ENCODE data around the gene SPACA4.
A peak's percentile ranks its signal among the peaks of the same experiment; 100 is the strongest.
"Not testable (repeated sequence)": the region's sequence is repeated elsewhere in the genome, so short reads cannot be mapped to it uniquely, and the experiment has no call there.

The SPACA4 gene

DNA sequence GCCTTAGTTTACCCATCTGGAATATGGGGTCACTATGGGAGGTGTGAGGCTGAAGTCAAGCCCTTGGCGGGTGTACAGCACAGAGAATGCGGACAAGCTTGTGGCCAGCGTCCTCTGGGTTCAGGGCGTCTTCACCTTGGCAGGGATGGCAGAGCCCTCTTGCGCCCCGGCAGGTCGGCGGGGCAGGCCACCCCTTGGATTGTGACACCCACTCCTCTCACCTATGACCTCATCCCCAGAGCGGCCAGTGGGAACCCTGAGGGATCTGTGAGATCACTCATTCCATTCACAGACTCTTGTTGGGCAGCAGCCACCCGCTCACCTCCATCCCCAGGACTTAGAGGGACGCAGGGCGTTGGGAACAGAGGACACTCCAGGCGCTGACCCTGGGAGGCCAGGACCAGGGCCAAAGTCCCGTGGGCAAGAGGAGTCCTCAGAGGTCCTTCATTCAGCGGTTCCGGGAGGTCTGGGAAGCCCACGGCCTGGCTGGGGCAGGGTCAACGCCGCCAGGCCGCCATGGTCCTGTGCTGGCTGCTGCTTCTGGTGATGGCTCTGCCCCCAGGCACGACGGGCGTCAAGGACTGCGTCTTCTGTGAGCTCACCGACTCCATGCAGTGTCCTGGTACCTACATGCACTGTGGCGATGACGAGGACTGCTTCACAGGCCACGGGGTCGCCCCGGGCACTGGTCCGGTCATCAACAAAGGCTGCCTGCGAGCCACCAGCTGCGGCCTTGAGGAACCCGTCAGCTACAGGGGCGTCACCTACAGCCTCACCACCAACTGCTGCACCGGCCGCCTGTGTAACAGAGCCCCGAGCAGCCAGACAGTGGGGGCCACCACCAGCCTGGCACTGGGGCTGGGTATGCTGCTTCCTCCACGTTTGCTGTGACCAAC, at the start of gene SPACA4:
TSS of gene SPACA4 (plus strand) at position 280 of the 896 bp plus-strand sequence. CDS start at position 517, 237 bp downstream.
- no peak for DNase-seq

DNA sequence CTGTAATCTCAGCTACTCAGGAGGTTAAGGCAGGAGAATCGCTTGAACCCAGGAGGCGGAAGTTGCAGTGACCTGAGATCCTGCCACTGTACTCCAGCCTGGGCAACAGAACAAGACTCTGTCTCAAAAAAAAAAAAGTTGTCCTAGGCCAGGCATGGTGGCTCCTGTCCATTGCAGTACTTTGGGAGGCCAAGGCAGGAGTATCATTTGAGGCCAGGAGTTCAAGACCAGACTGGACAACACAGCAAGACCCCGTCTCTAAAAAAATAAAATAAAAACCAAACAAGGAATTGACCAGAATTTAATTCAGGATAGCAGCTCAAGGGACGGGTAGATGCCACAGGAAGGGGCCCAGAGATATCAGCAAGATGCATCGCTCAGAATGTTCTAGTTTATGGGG, 49.7 kb upstream of the SPACA4 start:
- DNase-seq, result no peak

DNA sequence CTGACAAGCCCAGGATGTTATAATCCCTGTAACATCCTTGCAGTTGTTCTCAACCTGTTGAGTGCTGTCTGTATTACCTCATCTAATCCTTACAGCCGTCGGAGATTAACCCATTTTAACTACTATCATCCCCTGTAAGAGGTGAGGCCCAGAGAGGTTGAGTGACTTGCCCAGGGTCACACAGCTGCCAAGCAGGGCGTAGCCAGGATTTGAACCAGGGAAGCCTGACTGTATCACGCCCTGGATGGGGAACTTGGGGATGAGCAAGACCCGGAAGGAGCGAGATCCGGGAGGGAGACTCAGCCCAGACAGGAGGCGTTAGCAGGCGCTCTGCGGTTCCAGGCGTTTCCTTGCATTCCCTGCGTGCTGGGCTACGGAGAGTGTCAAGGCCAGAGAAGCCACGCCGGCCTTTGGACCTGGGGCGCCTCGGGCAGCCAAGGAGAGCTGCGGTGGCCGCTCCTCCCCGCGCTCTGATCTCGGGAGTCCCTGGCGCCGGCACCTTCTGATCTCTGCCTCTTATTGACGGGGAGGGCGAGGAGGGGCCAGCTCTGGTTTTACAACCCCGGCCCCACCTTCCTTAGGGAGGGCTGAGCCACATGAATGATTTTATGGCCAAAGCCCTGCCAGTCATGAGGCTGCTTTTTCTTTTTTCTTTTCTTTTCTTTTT, 48.4 kb upstream of the SPACA4 start:
- DNase-seq, result no peak

DNA sequence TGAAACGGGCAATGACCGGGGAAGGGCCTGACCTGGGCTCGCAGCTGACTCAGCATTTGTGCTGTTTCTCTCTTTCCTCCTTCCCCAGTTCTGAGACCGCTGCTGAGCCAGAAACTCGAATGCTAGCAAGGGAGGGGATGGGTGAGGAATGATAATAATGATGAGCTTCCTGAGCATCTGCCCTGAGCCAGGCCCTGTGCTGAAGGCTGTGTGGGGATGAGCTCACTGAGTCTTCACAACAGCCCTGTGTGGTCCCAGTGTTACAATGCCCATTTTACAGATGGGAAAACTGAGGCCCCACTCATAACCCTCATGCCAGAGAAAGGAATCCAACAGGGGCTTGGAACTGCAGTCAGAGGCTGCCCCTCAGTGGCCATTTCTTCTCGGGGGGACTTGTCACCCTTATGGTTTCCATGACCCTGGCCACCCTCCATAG, 46.4 kb upstream of the SPACA4 start:
- DNase-seq, result no peak

DNA sequence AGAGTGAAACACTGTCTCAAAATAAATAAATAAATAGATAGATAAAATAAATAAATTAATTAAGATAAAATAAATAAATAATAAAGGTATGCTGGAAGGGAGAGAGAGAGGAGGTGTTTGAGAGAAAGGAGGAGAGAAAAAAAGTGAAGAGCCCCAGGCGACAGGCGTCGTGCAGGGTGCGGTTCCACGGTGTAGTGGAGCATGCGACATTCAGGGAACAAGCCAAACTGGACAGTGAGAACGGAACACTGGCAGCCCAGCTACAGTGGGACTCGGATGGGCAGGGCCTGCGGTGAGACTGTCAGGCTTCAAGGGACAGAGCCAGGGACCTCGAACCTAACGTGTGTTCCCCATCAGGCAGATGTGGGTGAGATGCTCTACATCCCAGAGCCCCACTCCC, 45.1 kb upstream of the SPACA4 start:
- no peak for DNase-seq

GRCh38 chr19:48565090-48565489, 41.5 kb upstream of the SPACA4 start:
- no peak for DNase-seq

DNA sequence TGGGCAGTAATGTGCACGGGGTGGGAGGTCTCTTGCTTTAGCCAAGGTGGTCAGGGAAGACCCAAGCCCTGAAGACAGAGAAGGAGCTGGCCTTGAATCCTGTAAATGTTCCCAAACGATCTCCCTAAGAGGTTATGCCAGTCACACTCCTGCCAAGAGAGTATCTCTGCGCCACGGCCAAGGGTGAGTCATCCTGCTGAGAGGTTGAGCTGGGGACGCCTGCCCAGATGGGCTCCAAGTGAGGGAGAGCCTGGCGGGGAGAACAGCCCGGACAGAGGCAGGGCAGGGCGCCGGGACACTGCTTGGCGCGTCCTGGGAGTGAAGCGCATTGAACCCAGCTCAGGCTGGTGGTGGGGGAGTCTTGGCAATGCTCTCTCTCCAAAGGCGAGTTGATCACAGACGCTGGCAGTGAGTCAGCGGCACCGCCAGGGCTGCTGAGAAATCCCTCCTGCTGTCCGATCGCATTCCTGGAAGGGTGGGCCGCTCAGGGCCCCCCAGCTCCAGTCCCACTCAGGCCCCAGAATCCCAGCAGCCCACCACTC, 38.1 kb upstream of the SPACA4 start:
- DNase-seq, result peak; percentile 26

DNA sequence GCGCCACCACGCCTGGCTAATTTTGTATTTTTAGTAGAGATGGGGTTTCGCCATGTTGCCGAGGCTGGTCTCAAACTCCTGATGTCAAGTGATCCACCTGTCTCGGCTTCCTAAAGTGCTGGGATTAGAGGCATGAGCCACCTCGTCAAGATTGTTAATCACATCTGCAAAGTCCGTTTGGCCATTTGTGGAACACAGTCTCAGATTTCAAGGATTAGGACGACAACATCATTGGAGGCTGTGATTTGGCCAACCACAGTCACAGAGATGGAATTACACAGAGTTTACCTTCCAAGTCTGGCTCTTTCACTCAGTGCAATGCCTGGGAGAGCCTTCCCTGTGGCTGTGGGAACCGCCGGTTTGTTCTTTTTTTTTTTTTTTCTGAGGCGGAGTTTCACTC, 36.7 kb upstream of the SPACA4 start:
- no peak for DNase-seq

- no peak for DNase-seq
Observed at GRCh38 chr19:48571378-48572162, 35.0 kb upstream of the SPACA4 start.

DNA sequence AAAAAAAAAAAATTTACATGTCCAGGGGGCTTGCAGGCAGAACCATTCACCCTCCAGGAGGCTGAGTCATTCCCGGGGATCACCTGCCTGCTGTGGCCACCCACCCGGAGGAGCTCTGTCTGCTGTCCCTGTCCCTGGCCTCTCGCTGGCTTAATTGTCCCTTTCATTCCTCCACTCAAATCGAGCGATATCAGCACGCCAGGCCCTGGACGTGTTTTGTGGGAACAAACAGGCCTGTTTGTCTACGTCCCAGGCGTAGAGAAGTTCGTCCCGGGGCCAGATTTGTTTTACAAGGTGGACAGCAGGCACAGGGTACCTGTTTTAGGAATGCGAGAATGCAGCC, 33.4 kb upstream of the SPACA4 start:
- DNase-seq, result no peak

- no peak for DNase-seq
Observed at GRCh38 chr19:48575931-48576622, 30.5 kb upstream of the SPACA4 start.

DNA sequence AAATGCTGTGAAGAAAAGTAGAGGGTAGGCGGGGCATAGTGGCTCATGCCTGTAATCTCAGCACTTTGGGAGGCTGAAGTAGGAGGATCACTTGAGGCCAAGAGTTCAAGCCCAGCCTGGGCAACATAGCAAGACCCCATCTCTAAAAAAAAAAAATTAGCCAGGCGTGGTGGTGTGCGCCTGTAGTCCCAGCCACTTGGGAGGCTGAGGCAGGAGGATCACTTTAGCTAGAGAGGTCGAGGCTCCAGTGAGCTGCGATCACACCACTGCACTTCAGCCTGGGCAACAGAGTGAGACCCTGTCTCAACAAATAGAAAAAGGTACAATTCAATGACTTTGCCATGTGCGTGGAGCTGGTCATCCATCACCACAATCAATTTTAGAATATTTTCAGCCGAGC, 28.6 kb upstream of the SPACA4 start:
- not testable (repeated sequence) for DNase-seq

DNA sequence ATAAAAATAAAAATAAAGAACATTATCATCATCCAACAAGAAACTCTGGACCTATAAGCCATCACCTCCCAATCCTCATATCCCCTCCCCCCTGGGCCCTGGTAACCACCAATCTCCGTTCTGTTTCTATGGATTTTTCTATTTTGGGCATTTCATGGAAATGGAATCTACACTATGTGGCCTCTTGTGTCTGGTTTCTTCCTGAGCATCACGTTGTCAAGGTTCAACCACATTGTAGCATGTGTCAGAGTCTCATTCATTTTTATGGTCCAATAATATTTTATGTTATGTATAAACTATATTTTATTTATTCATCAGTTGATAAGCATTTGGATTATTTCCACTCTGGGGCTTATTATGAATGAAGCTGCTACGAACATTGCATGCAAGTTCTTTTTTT, 27.7 kb upstream of the SPACA4 start:
- DNase-seq, result no peak

GRCh38 chr19:48582168-48582567, 24.4 kb upstream of the SPACA4 start:
- no peak for DNase-seq

DNA sequence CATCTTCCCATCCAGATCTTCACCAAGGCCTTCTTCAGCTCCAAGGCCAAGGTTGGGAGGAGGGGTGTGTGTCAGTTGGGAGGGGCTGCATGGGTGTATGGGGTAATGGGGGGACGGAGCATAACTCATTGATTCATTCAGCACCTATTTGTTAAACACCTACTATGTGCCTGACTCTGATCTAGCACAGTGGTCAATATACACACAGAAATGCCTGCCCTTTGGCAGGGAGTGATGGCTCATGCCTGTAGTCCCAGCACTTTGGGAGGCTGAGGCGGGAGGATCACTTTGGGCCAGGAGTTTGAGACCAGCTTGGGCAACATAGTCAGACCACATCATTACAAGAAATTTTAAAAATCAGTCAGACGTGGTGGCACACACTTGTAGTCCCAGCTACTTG, 19.2 kb upstream of the SPACA4 start:
- no peak for DNase-seq

GRCh38 chr19:48588670-48589401, 17.7 kb upstream of the SPACA4 start:
- peak; percentile 74 for DNase-seq

- DNase-seq, result no peak
Observed at GRCh38 chr19:48591021-48591420, 15.5 kb upstream of the SPACA4 start.

DNA sequence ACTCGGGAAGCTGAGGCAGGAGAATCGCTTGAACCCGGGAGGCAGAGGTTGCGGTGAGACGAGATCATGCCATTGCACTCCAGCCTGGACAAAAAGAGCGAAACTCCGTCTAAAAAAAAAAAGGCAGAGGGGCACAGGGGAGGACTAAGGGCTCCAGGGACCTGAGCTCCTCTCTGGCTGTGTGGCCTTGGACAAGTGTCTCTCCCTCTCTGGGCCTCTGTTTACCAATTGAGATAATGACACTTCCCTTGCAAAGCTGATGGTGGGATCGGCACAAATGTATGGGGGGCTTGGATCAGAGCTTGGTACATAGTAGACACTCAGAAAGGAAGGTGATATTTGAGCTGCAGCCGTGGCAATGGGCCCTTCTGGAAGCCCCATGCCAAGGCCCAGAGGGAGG, 11.4 kb upstream of the SPACA4 start:
- DNase-seq, result no peak

DNA sequence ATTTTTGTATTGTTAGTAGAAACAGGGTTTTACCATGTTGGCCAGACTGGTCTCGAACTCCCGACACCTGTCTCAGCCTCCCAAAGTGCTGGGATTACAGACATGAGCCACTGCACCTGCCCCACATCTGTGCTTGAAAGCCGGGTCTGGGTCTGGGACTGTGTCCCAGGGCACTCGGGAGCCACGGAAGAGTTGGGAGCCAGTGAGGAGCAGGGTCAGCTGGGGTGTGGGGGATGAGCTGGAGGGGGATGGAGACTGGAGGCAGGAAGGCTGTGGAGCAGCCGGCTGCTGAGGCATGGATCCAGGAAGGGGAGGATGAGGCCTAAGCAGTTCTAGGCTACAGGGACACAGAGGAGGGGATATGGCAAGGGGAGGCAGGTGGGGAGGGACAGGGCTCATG, 10.7 kb upstream of the SPACA4 start:
- DNase-seq, result no peak

DNA sequence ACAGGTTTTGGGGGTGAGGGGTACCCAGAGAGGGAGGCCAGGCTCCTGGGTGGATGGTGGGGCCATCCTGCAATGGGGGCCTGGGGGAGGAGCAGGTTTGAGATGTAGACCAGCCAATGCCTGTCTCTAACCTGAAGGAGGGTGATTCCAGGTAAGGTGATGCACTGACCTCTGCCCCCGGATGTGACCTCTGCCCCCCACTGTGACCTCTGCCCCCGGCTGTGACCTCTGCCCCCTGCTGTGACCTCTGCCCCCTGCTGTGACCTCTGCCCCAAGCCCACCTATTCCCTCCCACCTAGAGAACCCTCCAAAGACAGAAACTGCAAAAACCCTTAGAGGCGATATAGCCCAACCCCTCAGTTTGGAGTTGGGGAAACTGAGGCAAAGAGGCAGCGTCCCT, 10.3 kb upstream of the SPACA4 start:
- no peak for DNase-seq

DNA sequence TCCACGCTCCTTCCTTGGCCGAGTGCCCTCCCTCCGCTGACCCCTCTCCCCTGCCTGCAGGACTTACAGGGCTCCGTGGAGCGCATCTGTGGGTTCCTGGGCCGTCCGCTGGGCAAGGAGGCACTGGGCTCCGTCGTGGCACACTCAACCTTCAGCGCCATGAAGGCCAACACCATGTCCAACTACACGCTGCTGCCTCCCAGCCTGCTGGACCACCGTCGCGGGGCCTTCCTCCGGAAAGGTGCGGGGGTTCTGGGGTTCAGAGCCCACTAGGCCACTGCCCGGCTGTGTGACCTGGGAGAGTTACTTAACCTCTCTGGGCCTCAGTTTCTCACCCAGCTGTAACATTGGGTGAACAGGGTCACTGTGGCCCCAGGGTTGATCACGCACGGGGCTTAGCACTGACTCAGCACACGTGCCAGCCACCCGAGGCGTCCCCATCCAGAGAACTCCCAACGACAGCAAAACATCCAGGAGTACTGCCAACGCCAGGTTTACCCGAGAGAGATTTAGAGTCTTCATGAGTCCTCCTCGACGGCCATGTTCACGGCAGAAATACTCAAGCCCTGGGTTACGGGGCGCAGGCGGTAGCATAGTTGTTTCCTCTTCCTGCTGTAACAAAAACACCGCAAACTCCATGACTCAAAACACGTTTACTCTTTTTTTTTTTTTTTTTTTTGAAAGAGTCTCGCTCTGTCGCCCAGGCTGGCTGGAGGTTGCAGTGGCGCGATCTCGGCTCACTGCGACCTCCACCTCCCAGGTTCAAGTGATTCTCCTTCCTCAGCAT, 9.7 kb upstream of the SPACA4 start:
- no peak for DNase-seq
